Stimulated activated CD4-positive, alpha-beta T cell treated with anti-CD3 and anti-CD28 coated beads, Interleukin-1b, Interleukin-23, amount 100 ng/mL, for 24 hours (primary cell): ENCODE data around the gene DCAF4.

Experiments
- DNase-seq, 4 experiments: peaks; one replicate each; pipeline ENCODE4 v3.0.0-alpha.2; 2020; ENCODE audit warnings: low read depth in 4 of 4, low spot score in 1 of 4

DCAF4 gene, protein sequence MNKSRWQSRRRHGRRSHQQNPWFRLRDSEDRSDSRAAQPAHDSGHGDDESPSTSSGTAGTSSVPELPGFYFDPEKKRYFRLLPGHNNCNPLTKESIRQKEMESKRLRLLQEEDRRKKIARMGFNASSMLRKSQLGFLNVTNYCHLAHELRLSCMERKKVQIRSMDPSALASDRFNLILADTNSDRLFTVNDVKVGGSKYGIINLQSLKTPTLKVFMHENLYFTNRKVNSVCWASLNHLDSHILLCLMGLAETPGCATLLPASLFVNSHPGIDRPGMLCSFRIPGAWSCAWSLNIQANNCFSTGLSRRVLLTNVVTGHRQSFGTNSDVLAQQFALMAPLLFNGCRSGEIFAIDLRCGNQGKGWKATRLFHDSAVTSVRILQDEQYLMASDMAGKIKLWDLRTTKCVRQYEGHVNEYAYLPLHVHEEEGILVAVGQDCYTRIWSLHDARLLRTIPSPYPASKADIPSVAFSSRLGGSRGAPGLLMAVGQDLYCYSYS

DNA sequence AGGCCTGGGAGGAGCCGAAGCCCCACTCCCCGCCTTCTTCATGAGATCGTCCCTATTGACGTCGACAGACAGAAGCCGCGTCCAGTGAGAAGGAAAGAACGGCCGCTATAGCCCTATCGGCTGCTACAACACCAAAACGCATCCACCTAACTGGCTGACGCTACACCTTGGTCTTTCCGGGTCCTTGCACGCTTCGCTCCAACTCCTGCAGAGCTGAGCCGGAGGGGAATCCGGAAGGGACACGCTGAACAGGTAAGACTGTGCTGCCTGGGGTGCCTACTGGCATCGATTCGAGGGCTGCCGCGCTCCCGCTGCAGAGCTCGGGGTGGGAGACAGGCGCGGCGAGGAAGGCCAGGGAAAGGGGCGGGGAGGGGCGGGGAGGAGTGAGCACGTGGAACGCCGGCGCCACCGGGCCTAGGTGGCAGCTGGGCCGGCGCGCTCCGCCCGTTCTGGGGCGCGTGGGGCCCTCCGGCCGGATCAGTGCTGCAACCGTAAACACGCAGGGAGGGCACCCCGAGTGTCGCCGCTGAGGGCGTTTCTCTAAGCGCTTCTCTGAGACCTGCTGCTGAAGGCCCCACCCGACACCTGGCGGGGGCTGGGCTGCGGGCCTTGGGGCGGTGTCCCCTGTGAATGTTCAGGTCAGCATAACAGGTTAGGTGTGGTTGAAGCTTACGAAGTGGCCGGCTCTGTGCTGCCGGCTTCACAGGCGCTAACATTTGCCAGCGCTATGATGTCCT, at the start of gene DCAF4:
Gene DCAF4, plus strand, starts transcription at position 173 of the 737 bp plus-strand sequence. CDS start 11,515 bp downstream, outside the sequence.
- DNase-seq, result peak; percentile 75 to 92 (median 82)

DNA sequence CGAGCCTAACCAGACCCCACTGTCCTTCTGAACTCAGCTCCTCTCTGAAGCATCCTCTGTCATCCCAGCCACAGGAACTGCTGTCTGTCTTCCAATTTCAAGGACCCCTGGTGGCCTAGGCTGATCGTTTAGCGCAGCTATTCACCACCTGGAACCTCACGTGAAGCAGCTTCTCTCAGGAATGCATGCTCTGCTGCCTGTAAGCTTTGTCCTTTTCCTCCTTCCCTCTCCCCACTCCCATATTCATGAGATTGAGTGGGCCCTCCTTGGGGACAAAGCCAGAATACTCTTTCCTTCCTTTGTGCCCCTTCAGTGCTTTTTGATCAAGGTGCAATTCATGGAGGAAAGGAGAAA, 49.6 kb upstream of the DCAF4 start:
- DNase-seq, result no peak

DNA sequence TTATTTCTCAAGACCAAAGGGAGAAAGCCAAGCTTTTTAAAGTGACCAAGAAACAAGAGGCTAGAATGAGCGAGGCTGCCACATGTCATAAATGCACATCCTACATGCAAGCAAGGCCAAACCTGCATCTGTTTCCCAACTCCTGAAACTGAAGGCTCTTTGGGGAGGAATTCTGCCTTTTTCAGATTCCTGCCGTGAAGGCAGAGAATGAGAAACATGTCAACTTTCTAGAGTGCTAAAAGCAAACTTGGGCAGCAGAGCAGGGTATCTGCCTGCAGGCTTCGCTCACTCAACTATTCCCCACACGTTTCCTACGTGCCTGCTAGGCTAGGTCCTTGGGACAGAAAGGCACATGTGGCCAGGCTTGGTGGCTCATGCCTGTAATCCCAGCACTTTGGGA, 47.5 kb upstream of the DCAF4 start:
- no peak for DNase-seq

DNA sequence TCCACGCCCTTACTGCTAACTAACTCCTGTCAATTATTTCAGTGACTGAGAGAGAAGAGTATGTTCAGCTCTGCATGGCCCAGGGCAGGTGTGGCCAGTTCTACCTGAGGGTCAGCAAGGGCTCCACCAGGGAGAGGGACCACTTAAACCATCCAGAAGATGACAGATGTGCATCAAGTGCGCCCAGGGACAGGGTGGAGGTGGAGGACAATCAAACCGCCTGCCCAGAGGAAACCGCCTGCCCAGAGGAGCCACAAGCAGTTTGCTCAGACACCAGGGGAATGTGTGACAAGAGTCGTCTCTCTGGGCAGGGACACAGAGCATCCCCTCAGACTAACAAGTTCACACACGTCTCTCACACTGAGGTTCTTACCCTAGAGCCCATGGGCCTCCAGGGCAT, 46.8 kb upstream of the DCAF4 start:
- no peak for DNase-seq

DNA sequence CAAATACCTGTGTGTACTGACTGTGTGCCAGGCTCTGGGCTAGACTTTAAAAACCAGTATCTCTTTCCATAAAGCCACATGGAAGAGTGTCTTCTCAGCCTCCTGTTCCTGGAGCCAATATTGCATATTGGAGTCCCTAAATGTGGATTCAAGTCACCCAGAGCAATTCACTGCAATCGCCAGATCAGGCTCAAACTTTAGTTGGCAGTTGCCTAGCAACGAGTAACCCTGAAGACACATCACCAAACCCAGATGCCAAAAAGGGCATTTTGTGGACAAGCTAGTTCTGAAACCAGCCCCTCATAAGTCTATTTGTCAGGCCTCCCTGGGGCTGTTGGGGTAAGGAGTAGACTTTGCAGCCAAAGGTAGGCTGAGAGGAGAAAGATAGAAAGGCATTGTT, 46.1 kb upstream of the DCAF4 start:
- no peak for DNase-seq

DNA sequence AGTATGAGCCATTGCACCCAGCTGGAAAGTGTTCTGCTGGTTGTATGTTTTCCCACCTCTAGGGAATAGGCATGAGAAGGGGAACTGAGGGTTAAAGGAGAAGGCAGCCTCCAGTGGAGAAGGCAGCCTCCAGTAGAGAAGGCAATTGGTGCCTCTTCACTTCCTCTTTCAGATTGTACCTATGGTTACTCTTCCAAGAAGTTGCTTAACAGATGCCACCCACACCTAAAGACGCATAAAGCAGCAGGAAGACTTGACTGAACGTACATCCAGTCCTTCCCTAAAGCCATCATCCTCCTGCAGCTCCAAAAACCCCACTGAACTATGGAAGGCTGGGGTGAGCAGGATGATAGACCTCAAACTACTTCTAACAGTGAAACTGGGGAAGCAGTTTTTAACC, 45.4 kb upstream of the DCAF4 start:
- no peak for DNase-seq

DNA sequence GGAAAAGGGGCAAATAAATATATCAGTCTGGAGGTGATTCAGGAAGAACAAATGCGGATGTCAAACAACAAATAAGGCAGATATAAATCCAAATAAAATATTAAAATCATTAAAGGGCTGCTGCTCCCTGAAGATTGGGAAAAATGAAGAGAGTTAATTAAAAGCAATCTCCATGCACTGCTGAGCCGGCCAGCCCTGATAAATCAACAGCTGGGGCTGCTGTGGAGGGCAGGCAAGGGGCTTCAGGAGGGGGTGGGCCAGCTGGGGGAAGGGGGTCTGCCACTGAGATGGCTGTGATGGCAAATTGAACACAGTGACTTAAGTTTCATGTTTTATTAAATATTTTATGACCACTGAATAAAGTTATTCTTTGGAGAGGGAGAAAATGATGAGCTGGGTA, 44.7 kb upstream of the DCAF4 start:
- no peak for DNase-seq

DNA sequence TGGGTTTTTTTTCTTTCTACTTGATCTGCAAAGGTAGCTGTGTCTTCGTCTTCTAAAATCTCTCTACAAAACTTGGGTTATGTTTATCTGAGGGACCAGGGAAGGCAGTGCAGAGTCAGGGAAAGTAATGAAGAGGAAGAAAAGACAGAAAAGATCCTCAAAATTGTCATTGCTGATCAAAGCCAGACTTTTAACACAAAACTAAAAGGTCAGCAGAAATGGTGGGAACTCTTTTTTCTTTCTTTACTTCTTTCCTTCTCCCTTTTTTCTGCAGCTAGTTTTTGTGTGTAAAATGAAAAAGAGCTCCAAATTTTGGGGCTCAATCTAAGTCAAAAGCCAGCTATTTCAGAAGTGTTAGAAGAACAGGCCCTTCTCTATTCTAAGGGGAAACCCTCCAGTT, 44.2 kb upstream of the DCAF4 start:
- no peak for DNase-seq

DNA sequence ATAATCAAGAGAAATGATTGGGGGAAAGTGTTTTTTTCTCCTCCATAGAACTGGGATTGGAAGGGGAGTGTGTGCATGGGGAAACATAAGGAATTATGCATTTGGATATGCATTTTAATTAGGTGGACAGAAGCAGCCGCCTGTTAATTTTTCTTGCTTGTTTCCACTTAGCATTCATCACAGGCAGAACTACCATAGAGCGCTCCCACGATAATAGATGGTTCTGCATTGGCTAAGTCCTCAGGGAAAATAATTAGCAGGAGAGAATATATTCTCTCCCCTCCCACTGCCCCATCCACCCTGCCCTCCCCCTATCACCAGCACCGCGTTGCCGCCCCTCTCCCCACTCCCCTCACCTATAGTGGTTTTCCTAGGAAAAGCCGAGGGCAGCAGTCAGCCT, 43.8 kb upstream of the DCAF4 start:
- no peak for DNase-seq

DNA sequence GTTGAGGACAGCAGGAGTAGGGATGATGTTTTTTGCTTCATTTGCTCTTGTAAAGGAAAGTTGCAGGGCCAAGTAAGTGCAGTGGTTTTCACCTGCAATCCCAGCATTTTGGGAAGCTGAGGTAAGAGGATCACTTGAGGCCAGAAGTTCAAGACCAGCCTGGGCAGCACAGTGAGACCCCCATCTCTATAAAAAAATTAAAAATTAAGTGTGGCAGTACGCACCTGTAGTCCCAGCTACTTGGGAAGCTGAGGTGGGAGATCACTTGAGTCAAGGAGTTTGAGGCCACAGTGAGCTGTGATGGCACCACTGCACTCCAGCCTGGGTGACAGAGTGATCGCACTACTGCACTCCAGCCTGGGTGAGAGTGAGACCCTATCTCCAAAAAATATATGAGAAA, 43.2 kb upstream of the DCAF4 start:
- no peak for DNase-seq

DNA sequence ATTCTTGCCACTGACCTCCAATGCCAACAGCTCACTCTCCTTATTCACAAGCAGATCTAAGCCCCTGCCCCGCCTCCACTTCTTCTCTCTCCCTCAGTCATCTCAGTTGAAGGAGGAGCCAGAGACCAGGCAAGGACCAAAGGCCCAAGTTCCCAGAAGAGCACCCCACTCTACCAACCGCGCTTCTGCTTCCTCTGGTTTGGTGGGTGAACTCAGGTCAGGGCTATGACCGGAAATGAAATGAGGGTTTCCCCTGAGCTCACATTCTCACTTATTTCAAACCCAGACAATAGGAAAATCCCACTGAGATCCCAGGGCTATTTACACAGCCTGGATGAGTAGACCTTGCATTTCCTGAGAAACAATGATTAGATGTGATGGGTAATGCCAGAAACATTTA, 42.3 kb upstream of the DCAF4 start:
- no peak for DNase-seq

DNA sequence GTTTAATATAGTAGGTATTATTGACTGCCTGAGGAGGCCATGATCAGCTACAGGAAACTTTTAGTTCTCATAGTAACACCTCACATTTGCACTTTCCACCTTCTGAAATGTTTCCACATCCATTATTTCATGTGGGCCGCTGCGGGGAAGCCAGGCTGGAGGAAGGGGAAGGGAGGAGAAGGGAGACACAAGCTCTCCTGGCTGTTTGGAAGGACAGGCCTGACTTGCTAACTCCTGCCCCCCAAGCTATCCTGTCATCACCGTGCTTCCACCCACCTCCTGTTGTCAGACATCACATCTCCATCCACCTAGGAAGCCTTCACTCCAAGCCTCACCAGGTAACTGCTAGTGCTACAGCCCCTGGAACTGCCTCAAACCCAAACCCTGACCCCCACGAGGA, 41.9 kb upstream of the DCAF4 start:
- DNase-seq, result no peak

DNA sequence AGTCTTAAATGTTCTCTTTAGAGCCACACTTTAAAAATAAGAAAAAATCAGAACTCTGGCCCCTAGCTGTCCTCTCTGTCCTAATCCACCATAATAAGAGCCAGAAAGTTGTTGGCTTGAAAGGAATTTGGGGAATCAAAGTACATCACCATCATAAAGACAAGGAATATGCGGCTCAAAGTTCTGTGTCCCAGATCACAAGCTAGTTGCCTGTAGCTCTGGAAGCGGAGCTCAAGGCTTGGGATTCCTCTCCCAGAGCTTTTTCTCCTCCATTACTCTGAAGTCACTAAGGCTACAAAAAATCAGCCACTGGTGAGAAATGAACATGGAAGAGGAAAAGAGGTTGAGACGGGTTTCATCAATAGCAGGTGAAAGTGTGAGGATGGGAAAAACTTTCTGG, 38.8 kb upstream of the DCAF4 start:
- no peak for DNase-seq

DNA sequence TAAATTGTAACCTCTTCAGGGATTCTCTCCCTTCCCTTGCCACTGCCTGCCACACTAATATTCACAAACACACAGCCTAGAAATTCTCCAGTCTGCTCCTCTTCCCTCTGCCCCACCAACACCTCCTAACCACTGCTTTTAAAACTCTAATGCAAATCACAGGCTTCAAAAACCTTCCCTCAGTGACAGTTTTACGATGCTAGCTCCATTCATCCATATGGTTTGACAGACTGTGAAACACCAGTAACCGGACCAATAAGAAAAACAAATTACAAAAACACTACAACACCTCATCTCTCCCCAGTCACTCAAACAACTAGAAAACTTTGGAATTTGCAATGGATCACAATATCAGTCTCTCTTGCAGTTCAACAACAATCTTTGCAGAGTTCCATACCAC, 38.1 kb upstream of the DCAF4 start:
- no peak for DNase-seq

DNA sequence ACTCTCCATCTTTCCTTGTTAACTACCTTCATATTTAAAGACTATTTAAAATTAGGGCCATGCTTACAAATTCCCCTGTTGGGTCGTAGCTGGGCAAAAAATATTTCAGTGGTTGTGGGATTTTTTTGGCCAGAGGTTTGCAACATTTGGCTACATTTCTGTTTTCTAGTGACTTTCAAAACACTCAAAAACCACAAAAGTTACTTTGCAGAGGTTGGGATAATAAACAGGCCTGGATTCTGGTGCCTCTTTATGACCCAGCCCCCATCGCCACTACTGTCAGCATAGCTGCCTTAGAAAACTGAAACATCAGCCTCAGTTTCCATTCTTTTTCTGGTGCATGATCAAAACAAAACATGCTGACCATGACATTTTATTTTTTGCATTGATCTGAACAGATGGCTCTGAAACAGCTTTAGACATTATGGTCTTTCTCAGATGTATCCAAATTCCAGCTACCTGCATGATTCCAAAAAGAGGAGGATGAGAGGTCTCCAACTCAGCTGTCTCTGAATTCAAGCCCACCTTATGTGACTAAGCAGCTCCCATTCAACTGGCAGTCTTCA, 37.5 kb upstream of the DCAF4 start:
- no peak for DNase-seq

DNA sequence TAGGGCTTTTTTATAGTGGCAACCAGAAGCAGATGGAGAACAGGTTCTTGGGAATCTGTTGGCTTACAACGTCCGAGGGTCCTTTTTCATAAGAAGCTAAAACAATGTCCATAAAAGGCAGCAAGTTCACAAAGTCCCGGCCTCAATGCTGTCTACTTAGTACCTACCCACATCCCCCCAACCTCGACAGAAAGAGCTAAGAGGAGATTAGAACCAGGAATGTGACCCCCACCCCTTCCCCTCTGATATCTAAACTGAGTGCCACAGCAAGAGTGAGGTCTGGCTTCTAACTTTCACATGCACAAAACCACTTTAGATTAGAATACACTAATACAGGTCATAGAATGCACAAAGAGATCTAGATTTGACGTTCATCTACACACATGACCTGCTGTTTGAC, 36.9 kb upstream of the DCAF4 start:
- DNase-seq, result no peak

DNA sequence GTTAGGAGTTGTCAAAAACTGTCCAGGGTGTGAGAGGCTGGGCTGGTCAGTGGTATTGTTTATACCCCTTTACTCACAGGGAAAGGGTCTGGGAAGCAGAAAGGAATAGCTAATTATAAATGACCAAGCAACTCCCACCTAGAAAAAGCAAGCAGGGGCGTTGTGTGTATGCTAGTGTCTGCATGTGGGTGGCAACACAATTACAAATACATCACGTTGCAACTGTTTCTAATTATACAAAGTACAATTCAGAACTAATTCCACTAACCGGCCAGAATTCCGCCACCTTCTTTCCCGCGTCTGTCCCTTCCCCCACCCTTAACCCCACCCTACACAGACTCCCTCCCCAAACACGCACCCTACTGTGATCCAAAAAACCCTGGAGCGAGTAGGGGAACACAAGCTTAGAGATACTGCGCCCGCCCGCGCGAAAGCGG, 34.6 kb upstream of the DCAF4 start:
- DNase-seq, result no peak

DNA sequence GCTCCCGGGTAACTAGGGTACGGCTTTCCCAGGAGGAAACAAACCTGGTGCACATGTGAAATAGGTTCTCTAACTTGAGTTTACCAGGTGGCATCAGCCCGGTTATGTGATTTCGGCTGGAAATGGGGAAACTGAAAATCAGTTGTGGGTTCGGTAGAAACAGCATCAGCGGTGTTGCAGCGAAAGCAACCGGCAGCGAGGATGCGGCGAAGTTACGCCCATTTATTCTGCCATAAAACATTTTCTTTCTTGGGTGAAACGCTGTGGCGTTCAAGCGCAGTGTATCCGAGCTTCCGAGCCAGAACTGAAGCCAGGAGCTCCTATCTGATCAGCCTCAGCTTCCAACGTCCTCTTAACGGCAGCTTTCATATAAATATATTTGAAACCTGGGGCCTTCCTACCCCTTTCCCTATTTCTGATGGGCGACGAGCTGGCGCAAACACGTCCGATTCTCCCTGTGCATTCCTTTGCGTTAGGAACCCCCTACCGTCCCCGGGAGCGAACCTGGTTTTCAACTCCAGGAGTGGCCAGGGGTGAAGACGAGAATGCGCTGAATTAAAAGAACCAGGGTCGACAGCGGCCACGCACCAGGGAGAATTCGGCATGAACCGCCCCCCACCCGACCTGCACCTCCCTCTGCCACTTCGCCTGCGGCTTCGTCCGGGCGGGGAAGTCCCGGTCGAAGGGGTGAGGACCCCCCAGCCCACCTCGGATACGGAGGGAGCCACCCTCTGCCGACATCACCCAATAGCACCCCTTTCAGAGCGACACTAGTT, 34.0 kb upstream of the DCAF4 start:
- no peak for DNase-seq

DNA sequence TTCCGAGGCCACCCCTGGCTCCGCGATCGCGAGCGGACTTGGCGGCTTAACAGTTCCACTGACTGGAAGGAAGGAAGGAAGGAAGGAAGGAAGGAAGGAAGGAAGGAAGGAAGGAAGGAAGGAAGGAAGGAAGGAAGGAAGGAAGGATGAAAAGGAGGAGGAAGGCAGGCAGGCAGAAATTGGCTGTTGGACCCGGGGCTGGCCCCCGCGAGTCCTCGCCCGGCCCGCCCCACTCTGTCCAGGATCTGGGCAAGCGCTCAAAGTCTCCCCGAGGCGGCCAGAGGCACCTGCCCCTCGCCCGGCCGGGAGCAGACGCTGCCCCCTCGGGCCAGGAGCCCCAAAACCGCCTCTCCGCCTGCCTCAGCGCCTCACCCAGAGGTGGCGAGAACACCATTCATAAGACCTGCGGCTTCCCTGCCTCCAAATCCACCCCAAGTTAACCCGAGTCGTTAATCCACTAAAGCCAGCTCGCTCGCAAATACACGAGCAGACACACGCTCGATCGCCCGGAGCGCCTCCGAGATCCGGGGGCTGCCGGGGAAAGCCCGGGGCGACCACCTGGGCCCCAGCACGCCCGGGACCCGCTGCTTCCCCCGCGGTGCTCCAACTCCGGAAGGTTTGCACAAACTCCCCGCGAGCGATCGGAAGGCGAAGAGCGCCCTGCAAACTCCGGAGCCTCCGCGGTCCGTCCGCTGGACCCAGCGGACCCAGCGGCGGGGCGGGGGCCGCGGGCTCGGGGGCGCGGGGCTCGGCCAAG, 33.2 kb upstream of the DCAF4 start:
- DNase-seq, result no peak

DNA sequence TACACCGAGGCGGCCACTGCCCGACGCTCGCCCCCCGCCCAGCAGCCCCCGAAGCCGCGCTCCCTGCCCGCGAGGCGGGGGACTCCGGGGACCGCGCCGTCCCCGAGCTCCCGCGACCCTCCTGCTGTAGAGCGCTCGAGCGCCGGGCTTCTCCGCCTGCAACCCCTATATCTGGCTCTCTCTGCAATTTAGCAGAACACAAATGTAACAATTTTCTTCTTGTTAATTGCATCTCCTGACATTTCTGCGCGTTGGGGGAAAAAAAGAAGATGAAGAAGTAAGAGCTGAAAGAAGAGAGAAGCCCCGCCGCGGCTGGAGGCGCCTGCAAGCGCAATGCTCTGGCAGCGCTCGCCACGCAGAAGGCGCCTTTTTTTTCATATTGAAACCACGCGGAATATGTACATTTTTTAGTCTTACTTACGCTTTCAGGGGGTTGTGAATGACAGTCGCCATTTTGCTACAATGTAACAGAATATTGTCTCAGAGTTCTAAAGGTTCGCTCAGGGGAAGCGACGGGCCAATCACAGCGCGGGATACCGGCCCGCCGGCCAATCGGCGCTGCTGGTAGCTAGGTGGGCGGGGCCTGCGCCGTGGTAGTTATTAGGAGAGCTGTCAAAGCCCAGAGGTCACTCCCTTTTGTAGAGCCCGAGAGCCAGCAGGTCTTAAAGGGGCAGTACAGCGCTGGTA, 32.5 kb upstream of the DCAF4 start, which contains the start of gene DPF3:
Gene DPF3, minus strand, starts transcription at position 466 of the 687 bp plus-strand sequence. Its CDS starts 13 bp downstream, at position 453.
- peak; percentile 79 to 92 (median 86) for DNase-seq
